DOHH2 (cell line): ENCODE data around the gene LRTM1.

Experiments
- H3F3A ChIP-seq: fragments of 200-600 bp; sonication (generic), shearing (Covaris generic); 2 replicates; pipeline ENCODE4 v1.6.0; 2016; ENCODE audit warnings: antibody characterized with exemption, mild to moderate bottlenecking; ENCODE audit not compliant: control insufficient read depth, insufficient read depth
- H3K27ac ChIP-seq: fragments of 200-600 bp; sonication (generic); 2 replicates; pipeline ENCODE4 v1.5.1; 2014; ENCODE audit warnings: low read depth, mild to moderate bottlenecking, low read length, moderate library complexity
- H3K27me3 ChIP-seq: fragments of 200-600 bp; sonication (generic); 2 replicates; pipeline ENCODE4 v1.6.1; 2014; ENCODE audit warnings: mild to moderate bottlenecking, low read length, mixed read lengths; ENCODE audit not compliant: control insufficient read depth
- H3K36me3 ChIP-seq: fragments of 200-600 bp; sonication (generic); 2 replicates; pipeline ENCODE4 v1.6.1; 2014; ENCODE audit warnings: mild to moderate bottlenecking, low read length, moderate library complexity, mixed read lengths; ENCODE audit not compliant: control insufficient read depth
- H3K4me1 ChIP-seq: fragments of 200-600 bp; sonication (generic); 2 replicates; pipeline ENCODE4 v1.6.1; 2014; ENCODE audit warnings: mild to moderate bottlenecking, low read length, mixed read lengths; ENCODE audit not compliant: control insufficient read depth
- H3K4me2 ChIP-seq: fragments of 200-600 bp; sonication (generic); 2 replicates; pipeline ENCODE4 v1.6.0; 2014; ENCODE audit warnings: mild to moderate bottlenecking, low read length, moderate library complexity
- H3K4me3 ChIP-seq: fragments of 200-600 bp; sonication (generic); 2 replicates; pipeline ENCODE4 v1.5.1; 2014; ENCODE audit warnings: mild to moderate bottlenecking, low read length, mixed read lengths
- H3K79me2 ChIP-seq: fragments of 200-600 bp; sonication (generic); 2 replicates; pipeline ENCODE4 v1.6.1; 2014; ENCODE audit warnings: mild to moderate bottlenecking, low read length, mixed read lengths; ENCODE audit not compliant: control insufficient read depth
- H3K9me2 ChIP-seq: fragments of 200-600 bp; sonication (generic); replicated peaks from 2 replicates; pipeline ENCODE4 v1.6.1; 2014; ENCODE audit warnings: mild to moderate bottlenecking, low read length, mixed read lengths; ENCODE audit not compliant: control insufficient read depth
- H3K9me3 ChIP-seq: fragments of 200-600 bp; sonication (generic); 2 replicates; pipeline ENCODE4 v1.6.1; 2014; ENCODE audit warnings: antibody characterized with exemption, low read length, mixed read lengths; ENCODE audit not compliant: control insufficient read depth, insufficient read depth
- H4K20me1 ChIP-seq: fragments of 200-600 bp; sonication (generic); 2 replicates; pipeline ENCODE4 v1.6.0; 2014; ENCODE audit warnings: low read depth, mild to moderate bottlenecking, antibody characterized with exemption, low read length, moderate library complexity; ENCODE audit not compliant: control insufficient read depth, insufficient read depth
- CTCF ChIP-seq: fragments of 200-600 bp; sonication (generic); IDR thresholded peaks from one replicate; pipeline ENCODE4 v1.5.1; 2014; ENCODE audit warnings: antibody characterized with exemption, mild to moderate bottlenecking, low read depth, low read length; ENCODE audit not compliant: poor library complexity, severe bottlenecking
- EZH2phosphoT487 ChIP-seq: fragments of 200-600 bp; sonication (generic); IDR thresholded peaks from 2 replicates; pipeline ENCODE4 v1.6.1; 2017; ENCODE audit warnings: borderline replicate concordance, mild to moderate bottlenecking, antibody characterized with exemption, low read length, moderate library complexity, mixed read lengths

The LRTM1 gene

GRCh38 chr3:54969652-54970051 is 41.8 kb upstream of the LRTM1 start:
- Histone ChIP-seq H3K36me3 (no peaks in the 10 kb centered on the region), H3K4me1 (no peaks in the 10 kb centered on the region), H3K9me2 (no peaks in the 10 kb centered on the region), H3K79me2 (no peaks in the 10 kb centered on the region), H3K27me3 (no peaks in the 10 kb centered on the region), H3K4me3 (no peak overlapping the region), H3K9me3 (no peaks in the 10 kb centered on the region), H3K4me2 (no peak overlapping the region), H3F3A (no peaks in the 10 kb centered on the region), H4K20me1 (no peaks in the 10 kb centered on the region), H3K27ac (no peak overlapping the region)
- no peak for TF ChIP-seq EZH2phosphoT487
- TF ChIP-seq CTCF = no peak

- Histone ChIP-seq H3K4me2 (no peak overlapping the region), H3K27ac (no peak overlapping the region), H4K20me1 (no peaks in the 10 kb centered on the region), H3K9me3 (no peaks in the 10 kb centered on the region), H3K27me3 (no peaks in the 10 kb centered on the region), H3K36me3 (no peaks in the 10 kb centered on the region), H3K9me2 (no peaks in the 10 kb centered on the region), H3K4me1 (no peaks in the 10 kb centered on the region), H3K79me2 (no peaks in the 10 kb centered on the region), H3F3A (no peaks in the 10 kb centered on the region), H3K4me3 (no peak overlapping the region)
- TF ChIP-seq CTCF (no peak), EZH2phosphoT487 (no peak)
Observed at GRCh38 chr3:54968546-54969172, 40.8 kb upstream of the LRTM1 start.

DNA sequence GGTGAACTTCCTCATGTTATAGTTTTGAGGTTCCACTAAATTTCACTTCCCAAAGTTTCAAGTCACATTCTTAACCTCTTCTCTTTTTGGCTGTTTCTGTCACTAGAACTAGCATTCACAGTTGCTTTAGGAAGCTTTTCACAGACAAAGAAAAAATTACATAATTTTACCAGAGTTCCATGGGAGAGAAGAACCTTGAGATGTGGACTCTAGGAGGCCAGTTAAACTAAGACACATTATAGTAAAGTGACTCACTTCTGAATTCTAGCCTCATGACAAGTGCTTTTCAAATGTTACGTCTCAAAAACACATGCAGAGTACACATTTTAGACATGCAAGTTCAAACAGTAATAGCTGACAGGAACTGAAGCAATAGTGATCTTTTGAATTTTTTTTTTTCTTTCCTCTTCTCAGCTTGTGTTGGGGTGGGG is 39.9 kb upstream of the LRTM1 start:
- Histone ChIP-seq H3K27ac (no peak overlapping the region), H3K4me2 (no peak overlapping the region), H3K27me3 (no peaks in the 10 kb centered on the region)

More for the DNA sequence above, 39.9 kb upstream of the LRTM1 start:
- no peak for TF ChIP-seq EZH2phosphoT487
- TF ChIP-seq CTCF = no peak
- no peaks in the 10 kb centered on the region for H4K20me1 ChIP-seq
- no peaks in the 10 kb centered on the region for H3K9me2 ChIP-seq
- H3K79me2 ChIP-seq = no peaks in the 10 kb centered on the region
- no peaks in the 10 kb centered on the region for H3F3A ChIP-seq
- no peak overlapping the region for H3K4me3 ChIP-seq
- no peaks in the 10 kb centered on the region for H3K9me3 ChIP-seq
- H3K36me3 ChIP-seq = no peaks in the 10 kb centered on the region
- H3K4me1 ChIP-seq = no peaks in the 10 kb centered on the region
